ENCODE results near the gene C19orf44. TPM values are rescaled to one million over a fixed set of nuclear protein-coding genes. Genes with fewer than 3 reads are reported as not detected.
"Not testable (repeated sequence)": the region's sequence is repeated elsewhere in the genome, so short reads cannot be mapped to it uniquely, and the experiment has no call there.

C19orf44 gene
- total and polyA plus RNA-seq, 3 donors from 2014 or later = 13.6 to 40.9 (median 35.4) TPM

GRCh38 chr19:16506961-16507360, 10.8 kb downstream of the C19orf44 start:
- DNase-seq = no peak
- intact Hi-C loops (cut with DNase I; ENCODE audit: low total_unique reads) = no loop called here
- TF ChIP-seq POLR2A (IDR thresholded peaks at IDR 0.05) = no peak
- TF ChIP-seq, protein P1, sequence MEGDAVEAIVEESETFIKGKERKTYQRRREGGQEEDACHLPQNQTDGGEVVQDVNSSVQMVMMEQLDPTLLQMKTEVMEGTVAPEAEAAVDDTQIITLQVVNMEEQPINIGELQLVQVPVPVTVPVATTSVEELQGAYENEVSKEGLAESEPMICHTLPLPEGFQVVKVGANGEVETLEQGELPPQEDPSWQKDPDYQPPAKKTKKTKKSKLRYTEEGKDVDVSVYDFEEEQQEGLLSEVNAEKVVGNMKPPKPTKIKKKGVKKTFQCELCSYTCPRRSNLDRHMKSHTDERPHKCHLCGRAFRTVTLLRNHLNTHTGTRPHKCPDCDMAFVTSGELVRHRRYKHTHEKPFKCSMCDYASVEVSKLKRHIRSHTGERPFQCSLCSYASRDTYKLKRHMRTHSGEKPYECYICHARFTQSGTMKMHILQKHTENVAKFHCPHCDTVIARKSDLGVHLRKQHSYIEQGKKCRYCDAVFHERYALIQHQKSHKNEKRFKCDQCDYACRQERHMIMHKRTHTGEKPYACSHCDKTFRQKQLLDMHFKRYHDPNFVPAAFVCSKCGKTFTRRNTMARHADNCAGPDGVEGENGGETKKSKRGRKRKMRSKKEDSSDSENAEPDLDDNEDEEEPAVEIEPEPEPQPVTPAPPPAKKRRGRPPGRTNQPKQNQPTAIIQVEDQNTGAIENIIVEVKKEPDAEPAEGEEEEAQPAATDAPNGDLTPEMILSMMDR (IDR thresholded peaks at IDR 0.05) = no peak
- H3K4me3 ChIP-seq = no peak overlapping the region
- no peaks in the 10 kb centered on the region for H3K36me3 ChIP-seq (ENCODE audit: low read depth, missing control alignments)
- no peaks in the 10 kb centered on the region for H3K9me3 ChIP-seq
- no peak overlapping the region for H3K27ac ChIP-seq
- H3K27me3 ChIP-seq = no peaks in the 10 kb centered on the region
- 89 to 90% methylated on average over 6 of the region's 6 CpGs for WGBS, 2 donors
- H3K4me1 ChIP-seq = peaks cover 15% of the 10 kb centered on the region

DNA sequence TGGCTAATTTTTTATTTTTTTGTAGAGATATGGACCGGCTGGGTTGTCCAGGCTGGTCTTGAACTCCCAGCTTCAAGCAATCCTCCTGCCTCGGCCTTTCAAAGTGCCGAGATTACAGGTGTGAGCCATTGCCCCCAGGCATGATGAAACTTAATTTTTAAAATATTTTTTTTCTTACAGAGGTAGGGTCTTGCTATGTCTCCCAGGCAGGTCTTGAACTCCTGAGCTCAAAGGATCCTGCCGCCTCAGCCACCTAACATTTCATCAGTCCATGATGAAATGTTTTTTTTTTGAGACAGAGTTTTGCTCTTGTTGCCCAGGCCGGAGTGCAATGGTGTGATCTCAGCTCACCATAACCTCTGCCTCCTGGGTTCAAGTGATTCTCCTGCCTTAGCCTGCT, 12.4 kb downstream of the C19orf44 start:
- Histone ChIP-seq H3K4me3 (no peak overlapping the region), H3K9me3 (no peaks in the 10 kb centered on the region), H3K27ac (no peak overlapping the region), H3K4me1 (peaks cover 15% of the 10 kb centered on the region), H3K27me3 (no peaks in the 10 kb centered on the region), H3K36me3 (ENCODE audit: low read depth, missing control alignments) (no peaks in the 10 kb centered on the region)
- WGBS, 2 donors = 90 to 94% methylated on average over 5 of the region's 5 CpGs
- DNase-seq = no peak
- TF ChIP-seq POLR2A (IDR thresholded peaks at IDR 0.05) = no peak
- TF ChIP-seq, protein P1 (IDR thresholded peaks at IDR 0.05) = no peak
- intact Hi-C loops (cut with DNase I; ENCODE audit: low total_unique reads) = no loop called here

- no peaks in the 10 kb centered on the region for H3K27me3 ChIP-seq
- intact Hi-C loops (cut with DNase I; ENCODE audit: low total_unique reads) = no loop called here
- no peak overlapping the region for H3K4me3 ChIP-seq
- WGBS, 2 donors = 59 to 78% methylated on average over 25 to 28 of the region's 28 CpGs
- H3K9me3 ChIP-seq = no peaks in the 10 kb centered on the region
- TF ChIP-seq, protein P1 (IDR thresholded peaks at IDR 0.05) = no peak
- no peak for TF ChIP-seq POLR2A (IDR thresholded peaks at IDR 0.05)
- H3K36me3 ChIP-seq (ENCODE audit: low read depth, missing control alignments) = no peaks in the 10 kb centered on the region
- peaks cover 15% of the 10 kb centered on the region for H3K4me1 ChIP-seq
- peak overlapping the region; percentile 31 to 53 for H3K27ac ChIP-seq
- peak; percentile 91 for DNase-seq
Observed at GRCh38 chr19:16509141-16510061, 13.2 kb downstream of the C19orf44 start.

DNA sequence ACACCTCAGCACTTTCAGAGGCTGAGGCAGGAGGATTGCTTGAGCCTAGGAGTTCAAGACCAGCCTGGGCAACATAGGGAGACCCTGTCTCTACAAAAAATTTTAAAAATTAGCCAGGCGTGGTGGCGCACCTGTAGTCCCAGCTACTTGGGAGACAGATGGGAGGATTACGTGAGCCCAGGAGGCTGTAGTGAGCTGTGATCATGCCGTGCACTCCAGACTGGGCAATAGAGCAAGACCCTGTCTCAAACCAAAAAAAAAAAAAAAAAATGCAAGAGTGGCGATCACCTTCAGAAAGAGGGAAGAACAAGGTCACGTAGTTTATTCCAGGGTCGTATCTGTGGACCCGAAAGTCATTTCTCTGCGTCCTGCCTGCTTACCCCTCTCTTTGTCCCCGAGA, 16.4 kb downstream of the C19orf44 start:
- intact Hi-C loops (cut with DNase I; ENCODE audit: low total_unique reads); H3K4me3 ChIP-seq; H3K27me3 ChIP-seq; H3K36me3 ChIP-seq (ENCODE audit: low read depth, missing control alignments); DNase-seq; H3K27ac ChIP-seq; H3K9me3 ChIP-seq: not testable (repeated sequence)
- 94 to 97% methylated on average over 10 of the region's 10 CpGs for WGBS, 2 donors
- H3K4me1 ChIP-seq = peaks cover 15% of the 10 kb centered on the region

GRCh38 chr19:16514383-16515019, 18.3 kb downstream of the C19orf44 start:
- H3K4me1 ChIP-seq = peaks cover 8% of the 10 kb centered on the region
- no peak for TF ChIP-seq POLR2A (IDR thresholded peaks at IDR 0.05)
- TF ChIP-seq, protein P1 (IDR thresholded peaks at IDR 0.05) = no peak
- H3K9me3 ChIP-seq = no peaks in the 10 kb centered on the region
- no peak for DNase-seq
- whole genome bisulfite sequencing, 2 donors = 91 to 94% methylated on average over 13 to 24 of the region's 24 CpGs
- H3K27me3 ChIP-seq = no peaks in the 10 kb centered on the region
- H3K27ac ChIP-seq = no peak overlapping the region
- intact Hi-C loops (cut with DNase I; ENCODE audit: low total_unique reads) = no loop called here
- H3K4me3 ChIP-seq = no peak overlapping the region
- H3K36me3 ChIP-seq (ENCODE audit: low read depth, missing control alignments) = no peaks in the 10 kb centered on the region
